ENCODE measurements around the gene EARS2. TPM values are rescaled to one million over a fixed set of nuclear protein-coding genes. Genes with fewer than 3 reads are reported as not detected.

Gene EARS2
- polyA plus RNA-seq, 1 experiment, result 36.0 TPM

GRCh38 chr16:23478566-23478965 is 78.6 kb downstream of the EARS2 start:
- Histone ChIP-seq H3K27ac (ENCODE audit: low read depth, low read length) (no peak overlapping the region), H3K4me3 (ENCODE audit: low read depth, low read length) (no peak overlapping the region), H3K27me3 (ENCODE audit: control insufficient read depth, insufficient read depth, low read length) (no peaks in the 10 kb centered on the region), H3K9me3 (ENCODE audit: control insufficient read depth, insufficient read depth, low read length) (no peaks in the 10 kb centered on the region)
- ChIA-PET POLR2A (no interaction called here), CTCF (no interaction called here)
- DNase-seq (ENCODE audit: low read depth, low spot score), result no peak
- TF ChIP-seq, protein P1, sequence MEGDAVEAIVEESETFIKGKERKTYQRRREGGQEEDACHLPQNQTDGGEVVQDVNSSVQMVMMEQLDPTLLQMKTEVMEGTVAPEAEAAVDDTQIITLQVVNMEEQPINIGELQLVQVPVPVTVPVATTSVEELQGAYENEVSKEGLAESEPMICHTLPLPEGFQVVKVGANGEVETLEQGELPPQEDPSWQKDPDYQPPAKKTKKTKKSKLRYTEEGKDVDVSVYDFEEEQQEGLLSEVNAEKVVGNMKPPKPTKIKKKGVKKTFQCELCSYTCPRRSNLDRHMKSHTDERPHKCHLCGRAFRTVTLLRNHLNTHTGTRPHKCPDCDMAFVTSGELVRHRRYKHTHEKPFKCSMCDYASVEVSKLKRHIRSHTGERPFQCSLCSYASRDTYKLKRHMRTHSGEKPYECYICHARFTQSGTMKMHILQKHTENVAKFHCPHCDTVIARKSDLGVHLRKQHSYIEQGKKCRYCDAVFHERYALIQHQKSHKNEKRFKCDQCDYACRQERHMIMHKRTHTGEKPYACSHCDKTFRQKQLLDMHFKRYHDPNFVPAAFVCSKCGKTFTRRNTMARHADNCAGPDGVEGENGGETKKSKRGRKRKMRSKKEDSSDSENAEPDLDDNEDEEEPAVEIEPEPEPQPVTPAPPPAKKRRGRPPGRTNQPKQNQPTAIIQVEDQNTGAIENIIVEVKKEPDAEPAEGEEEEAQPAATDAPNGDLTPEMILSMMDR (IDR thresholded peaks at IDR 0.05; ENCODE audit: low read depth, low read length), result no peak

GRCh38 chr16:23476289-23476688 is 80.9 kb downstream of the EARS2 start:
- TF ChIP-seq, protein P1 (IDR thresholded peaks at IDR 0.05; ENCODE audit: low read depth, low read length), result no peak
- CTCF ChIA-PET, result no interaction called here
- H3K4me3 ChIP-seq (ENCODE audit: low read depth, low read length), result no peak overlapping the region
- DNase-seq (ENCODE audit: low read depth, low spot score), result no peak
- no peak overlapping the region for H3K27ac ChIP-seq (ENCODE audit: low read depth, low read length)
- H3K27me3 ChIP-seq (ENCODE audit: control insufficient read depth, insufficient read depth, low read length), result no peaks in the 10 kb centered on the region
- POLR2A ChIA-PET, result no interaction called here
- no peaks in the 10 kb centered on the region for H3K9me3 ChIP-seq (ENCODE audit: control insufficient read depth, insufficient read depth, low read length)

Other genes with a start within 250 kb of the EARS2 start
- 19.6 and 24.5 TPM in 2 replicates for gene COG7, start 104.2 kb downstream of the EARS2 start, polyA plus RNA-seq (2011; rRNA removed)
- gene GGA2, start 46.9 kb downstream of the EARS2 start, polyA plus RNA-seq (2011; rRNA removed), result 32.3 and 42.5 TPM in 2 replicates
- 92.4 and 101 TPM in 2 replicates for gene UBFD1, start 377 bp upstream of the EARS2 start, polyA plus RNA-seq (2011; rRNA removed)
- 97.6 and 130 TPM in 2 replicates for gene NDUFAB1, start 39.0 kb upstream of the EARS2 start, polyA plus RNA-seq (2011; rRNA removed)
- gene PALB2, start 84.0 kb upstream of the EARS2 start, polyA plus RNA-seq (2011; rRNA removed), result 5.3 and 6.5 TPM in 2 replicates
- gene DCTN5, start 84.1 kb upstream of the EARS2 start, polyA plus RNA-seq (2011; rRNA removed), result 86.3 and 92.1 TPM in 2 replicates
- 10.7 and 11.6 TPM in 2 replicates for gene PLK1, start 121.5 kb upstream of the EARS2 start, polyA plus RNA-seq (2011; rRNA removed)
- 0.12 and 0.14 TPM in 2 replicates for gene ERN2, start 155.9 kb upstream of the EARS2 start, polyA plus RNA-seq (2011; rRNA removed)
- not detected in 2 replicates for gene CHP2, start 197.7 kb upstream of the EARS2 start, polyA plus RNA-seq (2011; rRNA removed)